ENCODE results near the gene RABEP1.
"Not testable (repeated sequence)": the region's sequence is repeated elsewhere in the genome, so short reads cannot be mapped to it uniquely, and the experiment has no call there.

The RABEP1 gene

GRCh38 chr17:5422505-5422904 lies 140.4 kb downstream of the RABEP1 start:
- DNase-seq: no peak

DNA sequence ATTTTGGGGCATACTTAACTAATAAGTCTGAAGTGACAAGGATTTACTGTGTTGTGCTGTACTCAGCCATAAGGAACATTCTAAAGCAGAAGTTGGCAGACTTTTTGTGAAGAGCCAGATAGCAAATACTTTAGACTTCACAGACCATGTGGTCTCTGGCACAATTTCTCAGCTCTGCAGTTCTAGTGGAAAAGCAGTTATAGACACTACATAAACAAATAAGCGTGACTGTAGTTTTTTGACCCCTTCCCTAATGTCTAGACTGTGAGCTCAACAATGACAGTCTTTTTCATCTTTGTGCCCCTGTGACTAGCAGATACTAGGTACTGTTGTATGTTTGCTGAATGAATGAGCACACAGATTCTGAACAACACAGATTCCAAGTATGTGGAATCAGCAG lies 142.8 kb downstream of the RABEP1 start:
- DNase-seq: no peak

DNA sequence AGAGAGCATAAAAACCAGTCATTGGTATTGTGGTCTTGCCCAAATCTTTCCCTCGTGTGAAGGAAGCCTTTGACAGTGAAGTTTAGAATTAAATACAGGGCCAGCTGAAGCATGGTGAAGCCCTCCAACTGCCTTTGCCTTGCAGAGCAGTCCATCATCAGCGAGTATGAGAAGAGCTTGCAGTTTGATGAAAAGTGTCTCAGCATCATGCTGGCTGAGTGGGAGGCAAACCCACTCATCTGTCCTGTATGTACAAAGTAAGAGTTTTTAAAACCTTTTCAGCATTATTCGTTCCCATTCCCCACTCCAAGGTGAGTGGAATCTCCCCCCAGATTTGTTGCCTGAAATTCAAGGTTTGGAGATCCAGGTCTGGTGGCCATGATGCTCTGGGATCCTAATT lies 143.7 kb downstream of the RABEP1 start:
- DNase-seq: no peak

DNA sequence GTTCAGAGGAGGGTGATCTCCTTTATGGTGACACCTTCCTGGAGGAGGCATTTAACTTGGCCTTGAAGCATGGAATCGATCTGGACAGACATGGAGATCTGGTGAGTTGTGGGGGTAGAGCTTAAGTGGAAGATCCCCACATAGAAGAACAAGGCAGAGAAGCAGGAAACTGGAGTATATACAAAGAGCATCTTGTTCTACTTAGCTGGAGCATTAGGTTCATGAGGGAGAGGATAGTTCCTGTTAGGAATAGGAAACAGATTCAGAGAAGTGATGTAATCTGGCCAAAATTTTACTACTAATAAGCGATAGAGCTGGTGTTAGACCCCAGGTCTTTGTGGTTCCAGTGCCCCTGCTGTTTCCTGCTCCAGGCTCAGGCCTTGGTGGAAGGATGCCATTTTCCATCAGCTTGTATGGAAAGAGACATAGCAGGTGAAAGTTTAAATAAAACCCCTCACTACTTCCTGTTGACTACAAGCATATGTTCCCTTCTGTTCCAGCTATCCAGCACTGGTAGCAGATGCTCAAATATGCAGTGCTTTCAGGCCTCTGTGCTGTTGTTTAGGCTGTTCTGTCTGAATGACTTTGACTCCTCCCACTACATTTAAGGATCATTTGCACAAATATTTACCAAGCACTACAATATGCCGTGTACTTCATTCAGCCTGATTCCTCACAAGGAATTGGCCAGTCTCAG lies 147.3 kb downstream of the RABEP1 start:
- DNase-seq: no peak

DNA sequence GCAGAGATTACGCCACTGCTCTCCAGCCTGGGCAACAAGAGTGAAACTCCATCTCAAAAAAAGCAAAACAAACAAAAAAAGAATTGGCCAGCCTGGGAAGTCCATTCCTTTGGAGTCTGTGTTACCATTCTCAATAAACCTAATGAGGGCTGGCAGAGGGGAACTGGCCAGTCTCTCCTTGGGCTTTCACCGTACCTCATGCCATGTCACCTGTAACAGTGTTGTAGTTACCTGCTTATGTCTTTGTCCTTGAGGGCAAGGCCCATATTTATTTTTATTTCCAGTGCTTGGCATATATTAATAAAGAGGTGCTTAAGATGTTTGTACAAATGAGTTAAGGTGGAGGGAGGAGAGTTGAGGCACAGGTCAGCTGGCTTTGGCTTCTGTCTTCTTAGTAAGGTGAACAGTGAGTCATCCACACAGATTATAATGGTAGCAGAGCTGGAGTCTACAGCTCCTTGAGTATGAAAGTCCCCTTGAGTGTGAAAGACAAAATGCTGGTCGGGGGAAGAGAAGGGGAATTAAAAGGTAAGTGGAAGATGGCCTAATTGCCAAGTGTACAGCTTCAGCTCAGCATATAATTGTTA lies 148.4 kb downstream of the RABEP1 start:
- DNase-seq: no peak

- not testable (repeated sequence) for DNase-seq
These were observed 149.2 kb downstream of the RABEP1 start for GRCh38 chr17:5431234-5431633.

DNA sequence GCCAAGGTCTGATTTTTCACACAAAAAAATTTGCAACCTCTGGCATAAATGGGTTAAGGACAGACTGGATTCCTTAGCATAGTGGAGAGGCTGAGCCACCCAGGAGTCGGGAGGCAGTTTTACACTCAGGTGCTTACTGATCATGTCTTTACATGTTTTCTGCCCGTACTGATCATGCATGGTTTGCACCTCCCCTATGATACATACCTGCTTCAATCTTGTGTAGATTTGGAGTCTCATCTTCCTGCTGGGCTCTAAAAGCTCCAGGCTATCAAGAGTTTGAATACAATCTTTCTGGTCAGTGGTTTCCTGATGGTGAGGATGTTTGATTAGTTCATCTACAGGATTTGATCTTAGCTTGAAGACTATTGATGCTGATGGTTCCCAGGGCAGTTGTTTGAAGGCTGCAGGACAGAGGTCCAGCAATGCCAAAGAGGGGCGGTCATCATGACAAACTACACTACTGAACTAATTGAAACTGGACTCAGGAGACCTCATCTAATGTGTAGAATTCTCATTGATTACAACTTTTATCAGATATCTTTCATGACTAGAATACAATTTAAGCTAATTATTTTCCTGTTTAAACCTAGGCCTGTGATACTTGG lies 150.0 kb downstream of the RABEP1 start:
- no peak for DNase-seq

GRCh38 chr17:5434984-5435383 lies 152.9 kb downstream of the RABEP1 start:
- no peak for DNase-seq

Data from MV-4-11 (cell line).